Activated gamma-delta T cell treated with anti-CD3 and anti-CD28 coated beads, Interleukin-2, amount 50 U/mL, for 16 hours (primary cell): ENCODE results near the gene C1orf210.

Experiments used
- DNase-seq: peaks from one replicate; pipeline ENCODE4 v3.0.0-alpha.2; 2020; ENCODE audit warnings: low read depth

Gene C1orf210

GRCh38 chr1:43247256-43247921, 38.0 kb downstream of the C1orf210 start:
- DNase-seq, result no peak

GRCh38 chr1:43246466-43247213, 38.7 kb downstream of the C1orf210 start:
- DNase-seq, result no peak

- DNase-seq, result no peak
These were observed 42.1 kb downstream of the C1orf210 start for GRCh38 chr1:43243299-43243698.

GRCh38 chr1:43241413-43241836, 44.0 kb downstream of the C1orf210 start:
- DNase-seq, result no peak

GRCh38 chr1:43239484-43239883, 45.9 kb downstream of the C1orf210 start:
- no peak for DNase-seq

GRCh38 chr1:43238991-43239469, 46.4 kb downstream of the C1orf210 start:
- DNase-seq, result no peak

- no peak for DNase-seq
These were observed 47.3 kb downstream of the C1orf210 start for GRCh38 chr1:43238085-43238484.

- no peak for DNase-seq
These were observed 48.3 kb downstream of the C1orf210 start for GRCh38 chr1:43237121-43237520.

GRCh38 chr1:43235451-43236121, 49.8 kb downstream of the C1orf210 start:
- no peak for DNase-seq

GRCh38 chr1:43235040-43235439, 50.3 kb downstream of the C1orf210 start:
- DNase-seq, result no peak

- no peak for DNase-seq
These were observed 51.1 kb downstream of the C1orf210 start for GRCh38 chr1:43234267-43234666.

- no peak for DNase-seq
These were observed 51.8 kb downstream of the C1orf210 start for GRCh38 chr1:43233631-43234030.

- DNase-seq, result no peak
These were observed 52.9 kb downstream of the C1orf210 start for GRCh38 chr1:43232482-43232881.

- DNase-seq, result no peak
These were observed 53.3 kb downstream of the C1orf210 start for GRCh38 chr1:43232074-43232473.
